H54 (cell line): ENCODE data around the gene GPHB5.
A peak's percentile ranks its signal among the peaks of the same experiment; 100 is the strongest.
"Not testable (repeated sequence)": the region's sequence is repeated elsewhere in the genome, so short reads cannot be mapped to it uniquely, and the experiment has no call there.

ENCODE experiments used
- DNase-seq: peaks from one replicate; pipeline ENCODE4 v3.0.0; 2011; ENCODE audit warnings: low spot score, mixed read lengths; ENCODE audit not compliant: insufficient read length
- FAIRE-seq: peaks from 3 replicates; lab custom pipeline; 2011; peaks lifted over from hg19 to GRCh38; lab: Jason Lieb, UNC
- POLR2A ChIP-seq: IDR thresholded peaks from 2 replicates; pipeline ENCODE4 v1.6.1; 2011; ENCODE audit warnings: low read depth, mild to moderate bottlenecking, low read length

GPHB5 gene

GRCh38 chr14:63282997-63283883 is 35.5 kb downstream of the GPHB5 start:
- no peak for FAIRE-seq
- TF ChIP-seq POLR2A, result no peak

GRCh38 chr14:63279933-63280332 is 38.8 kb downstream of the GPHB5 start:
- FAIRE-seq, DNase-seq: not testable (repeated sequence)

More at GRCh38 chr14:63282997-63283883, 35.5 kb downstream of the GPHB5 start:
- DNase-seq, result no peak

GRCh38 chr14:63277591-63278183 is 41.0 kb downstream of the GPHB5 start:
- no peak for TF ChIP-seq POLR2A
- DNase-seq, result no peak
- FAIRE-seq, result no peak

- TF ChIP-seq POLR2A, result no peak
- peak; percentile 96 for FAIRE-seq
- DNase-seq, result peak; percentile 43
These were observed 42.0 kb downstream of the GPHB5 start for GRCh38 chr14:63276492-63277342.

GRCh38 chr14:63276016-63276415 is 42.7 kb downstream of the GPHB5 start:
- DNase-seq, result no peak
- no peak for TF ChIP-seq POLR2A
- FAIRE-seq, result no peak

- no peak for DNase-seq
- no peak for TF ChIP-seq POLR2A
- FAIRE-seq, result no peak
These were observed 43.1 kb downstream of the GPHB5 start for GRCh38 chr14:63275611-63276010.

GRCh38 chr14:63273717-63274655 is 44.7 kb downstream of the GPHB5 start:
- no peak for DNase-seq
- FAIRE-seq, result no peak
- no peak for TF ChIP-seq POLR2A

- TF ChIP-seq POLR2A, result no peak
- no peak for FAIRE-seq
- no peak for DNase-seq
These were observed 45.6 kb downstream of the GPHB5 start for GRCh38 chr14:63273129-63273528.

- TF ChIP-seq POLR2A, result no peak
- no peak for DNase-seq
- no peak for FAIRE-seq
These were observed 49.0 kb downstream of the GPHB5 start for GRCh38 chr14:63269561-63270225.

GRCh38 chr14:63268771-63269170 is 50.0 kb downstream of the GPHB5 start:
- FAIRE-seq (no peak), DNase-seq (no peak)
- TF ChIP-seq POLR2A, result no peak

GRCh38 chr14:63267171-63267570 is 51.6 kb downstream of the GPHB5 start:
- no peak for DNase-seq
- FAIRE-seq, result no peak

GRCh38 chr14:63266106-63266505 is 52.6 kb downstream of the GPHB5 start:
- FAIRE-seq, result no peak
- no peak for DNase-seq

More at GRCh38 chr14:63267171-63267570, 51.6 kb downstream of the GPHB5 start:
- no peak for TF ChIP-seq POLR2A

More at GRCh38 chr14:63266106-63266505, 52.6 kb downstream of the GPHB5 start:
- no peak for TF ChIP-seq POLR2A
